ENCODE data around the gene GZMA.
A peak's percentile ranks its signal among the peaks of the same experiment; 100 is the strongest.
"Not testable (repeated sequence)": the region's sequence is repeated elsewhere in the genome, so short reads cannot be mapped to it uniquely, and the experiment has no call there.

The GZMA gene

DNA sequence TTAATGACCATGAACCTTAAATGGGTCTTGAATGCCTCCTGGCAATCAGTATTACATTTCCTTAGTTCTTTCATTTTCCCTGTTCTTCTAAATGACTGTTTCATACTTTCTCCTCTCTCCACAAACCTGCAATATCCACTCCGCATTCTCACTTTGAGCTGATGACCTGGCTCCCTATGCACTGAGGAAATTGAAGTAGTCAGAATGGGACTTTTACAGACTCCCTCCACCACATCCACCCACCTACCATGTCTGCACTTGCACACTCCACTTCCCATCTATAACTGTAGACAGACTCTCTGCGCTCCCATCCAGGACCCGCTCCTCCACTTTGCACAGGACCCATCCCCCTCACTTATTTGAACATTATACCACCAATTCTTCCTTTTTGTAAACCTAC lies 36.2 kb upstream of the GZMA start:
- no peak overlapping the region for H3K4me3 ChIP-seq (ENCODE audit: low read length)
- no peak for DNase-seq (ENCODE audit: low read depth)
- TF ChIP-seq, protein P1, sequence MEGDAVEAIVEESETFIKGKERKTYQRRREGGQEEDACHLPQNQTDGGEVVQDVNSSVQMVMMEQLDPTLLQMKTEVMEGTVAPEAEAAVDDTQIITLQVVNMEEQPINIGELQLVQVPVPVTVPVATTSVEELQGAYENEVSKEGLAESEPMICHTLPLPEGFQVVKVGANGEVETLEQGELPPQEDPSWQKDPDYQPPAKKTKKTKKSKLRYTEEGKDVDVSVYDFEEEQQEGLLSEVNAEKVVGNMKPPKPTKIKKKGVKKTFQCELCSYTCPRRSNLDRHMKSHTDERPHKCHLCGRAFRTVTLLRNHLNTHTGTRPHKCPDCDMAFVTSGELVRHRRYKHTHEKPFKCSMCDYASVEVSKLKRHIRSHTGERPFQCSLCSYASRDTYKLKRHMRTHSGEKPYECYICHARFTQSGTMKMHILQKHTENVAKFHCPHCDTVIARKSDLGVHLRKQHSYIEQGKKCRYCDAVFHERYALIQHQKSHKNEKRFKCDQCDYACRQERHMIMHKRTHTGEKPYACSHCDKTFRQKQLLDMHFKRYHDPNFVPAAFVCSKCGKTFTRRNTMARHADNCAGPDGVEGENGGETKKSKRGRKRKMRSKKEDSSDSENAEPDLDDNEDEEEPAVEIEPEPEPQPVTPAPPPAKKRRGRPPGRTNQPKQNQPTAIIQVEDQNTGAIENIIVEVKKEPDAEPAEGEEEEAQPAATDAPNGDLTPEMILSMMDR (IDR thresholded peaks at IDR 0.05; ENCODE audit: insufficient read depth, low read depth, low read length, missing control alignments), result no peak

DNA sequence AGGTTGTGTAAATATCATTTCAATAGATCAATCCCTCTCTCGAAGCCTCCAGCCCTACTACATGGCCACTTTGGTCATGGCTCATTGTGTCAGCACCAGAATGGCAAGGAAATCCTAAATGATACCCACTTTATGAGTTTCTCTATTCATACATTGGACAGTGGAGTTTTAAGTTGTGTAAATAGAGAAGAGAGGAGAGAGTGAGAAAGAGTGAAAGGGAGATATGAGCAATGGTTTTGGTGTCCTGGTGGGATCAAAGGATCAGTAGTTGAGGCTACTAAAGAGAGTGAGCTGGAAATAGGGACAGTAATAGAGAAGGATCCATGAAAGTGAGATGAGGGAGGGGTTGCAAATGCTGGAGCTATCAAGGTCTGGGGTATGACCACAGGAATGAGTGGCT lies 31.5 kb upstream of the GZMA start:
- H3K4me3 ChIP-seq (ENCODE audit: low read length), result no peak overlapping the region
- no peak for DNase-seq (ENCODE audit: low read depth)
- TF ChIP-seq, protein P1 (IDR thresholded peaks at IDR 0.05; ENCODE audit: insufficient read depth, low read depth, low read length, missing control alignments), result no peak

DNA sequence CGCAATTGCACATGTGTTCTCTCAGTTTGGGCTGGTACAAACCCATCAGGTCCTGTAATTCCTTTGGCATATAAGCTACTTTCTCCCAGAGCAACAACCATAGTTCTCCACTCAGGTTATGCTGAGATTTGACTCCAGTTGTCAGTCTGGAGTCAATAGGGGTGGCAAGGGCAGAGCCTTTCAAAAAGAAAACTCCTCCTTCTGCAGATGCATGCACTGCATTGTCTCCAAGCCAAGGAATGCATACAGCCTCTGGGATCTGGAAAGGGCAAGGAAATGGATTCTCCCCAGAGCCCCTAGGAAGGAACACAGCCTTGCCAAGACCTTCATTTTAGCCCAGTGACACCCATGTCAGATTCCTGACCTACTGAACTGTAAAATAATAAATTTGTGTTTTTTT lies 31.0 kb upstream of the GZMA start:
- no peak overlapping the region for H3K4me3 ChIP-seq (ENCODE audit: low read length)
- no peak for DNase-seq (ENCODE audit: low read depth)
- TF ChIP-seq, protein P1 (IDR thresholded peaks at IDR 0.05; ENCODE audit: insufficient read depth, low read depth, low read length, missing control alignments), result no peak

DNA sequence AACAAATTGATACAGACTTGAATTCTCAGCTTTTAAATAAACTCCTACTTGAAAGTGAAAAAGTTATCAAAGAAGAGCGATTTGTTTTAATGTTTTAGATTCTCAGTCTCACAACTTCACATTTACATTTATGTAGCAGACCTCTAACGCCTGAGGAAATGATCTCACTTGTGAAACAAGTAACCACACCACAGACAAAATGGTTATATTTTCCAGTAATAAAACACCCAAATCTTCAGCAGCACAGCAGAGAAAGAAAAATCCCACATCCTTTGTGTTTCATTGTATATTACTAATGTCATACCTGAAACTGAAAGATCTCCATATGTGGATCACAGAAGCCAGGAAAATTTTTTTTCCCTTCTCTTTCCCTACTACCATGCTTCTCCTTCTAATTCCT lies 29.8 kb upstream of the GZMA start:
- DNase-seq (ENCODE audit: low read depth), result no peak
- no peak overlapping the region for H3K4me3 ChIP-seq (ENCODE audit: low read length)
- TF ChIP-seq, protein P1 (IDR thresholded peaks at IDR 0.05; ENCODE audit: insufficient read depth, low read depth, low read length, missing control alignments), result no peak

DNA sequence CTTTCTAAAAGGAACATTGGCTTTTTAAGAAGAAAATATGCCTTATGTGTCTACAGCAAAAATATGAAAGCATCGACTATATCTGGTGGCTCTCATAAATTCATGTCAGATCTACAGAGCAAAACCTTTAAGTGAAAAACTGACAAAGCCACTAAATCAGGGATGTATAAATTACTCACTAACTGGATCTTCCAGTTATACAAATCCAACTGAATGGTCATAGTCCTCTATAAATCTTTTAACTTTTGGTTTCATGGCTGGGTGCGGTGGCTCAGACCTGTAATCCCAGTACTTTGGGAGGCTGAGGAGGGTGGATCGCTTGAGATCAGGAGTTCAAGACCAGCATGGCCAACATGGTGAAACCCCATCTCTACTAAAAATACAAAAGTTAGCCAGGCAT lies 29.2 kb upstream of the GZMA start:
- TF ChIP-seq, protein P1 (IDR thresholded peaks at IDR 0.05; ENCODE audit: insufficient read depth, low read depth, low read length, missing control alignments), result no peak
- peak; percentile 42 for DNase-seq (ENCODE audit: low read depth)
- no peak overlapping the region for H3K4me3 ChIP-seq (ENCODE audit: low read length)

DNA sequence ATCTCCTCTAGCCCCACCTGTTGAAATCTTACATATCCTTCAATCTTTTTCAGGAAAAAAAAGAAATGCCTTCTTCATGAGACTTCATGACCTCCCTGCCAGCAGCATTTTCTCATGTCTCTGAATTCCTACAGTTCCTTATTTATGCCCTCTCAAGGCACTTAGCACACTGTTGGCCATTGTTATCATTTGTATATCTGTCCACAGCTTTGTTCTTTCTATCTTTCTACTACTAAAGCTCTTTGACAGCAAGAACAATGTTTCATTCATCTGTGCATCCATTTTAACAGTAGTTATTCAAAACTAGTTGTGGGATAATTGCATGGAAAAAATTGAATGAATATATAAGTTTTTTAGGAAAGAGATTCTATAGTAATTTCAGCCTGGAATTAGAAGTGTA lies 20.9 kb upstream of the GZMA start:
- TF ChIP-seq, protein P1 (IDR thresholded peaks at IDR 0.05; ENCODE audit: insufficient read depth, low read depth, low read length, missing control alignments), result no peak
- no peak overlapping the region for H3K4me3 ChIP-seq (ENCODE audit: low read length)
- no peak for DNase-seq (ENCODE audit: low read depth)

DNA sequence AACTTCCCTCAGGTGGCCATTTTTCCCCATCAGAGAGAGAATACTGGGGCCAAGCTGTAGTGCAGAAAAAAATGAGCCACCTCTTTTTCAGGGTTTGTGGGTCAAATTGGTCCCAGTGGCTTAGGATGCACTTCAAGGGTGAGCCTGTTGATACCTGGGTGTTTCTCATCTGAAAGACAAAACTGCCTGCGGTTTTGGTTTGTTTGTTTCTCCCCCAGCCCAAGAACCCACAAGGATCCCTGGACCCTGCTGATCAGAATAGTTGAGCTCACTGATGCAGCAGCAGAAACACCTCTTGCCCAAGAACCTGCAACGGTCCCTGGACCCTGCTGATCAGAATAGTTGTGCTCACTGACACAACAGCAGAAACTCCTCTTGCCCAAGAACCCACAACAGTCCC lies 13.1 kb upstream of the GZMA start:
- not testable (repeated sequence) for H3K4me3 ChIP-seq (ENCODE audit: low read length)

DNA sequence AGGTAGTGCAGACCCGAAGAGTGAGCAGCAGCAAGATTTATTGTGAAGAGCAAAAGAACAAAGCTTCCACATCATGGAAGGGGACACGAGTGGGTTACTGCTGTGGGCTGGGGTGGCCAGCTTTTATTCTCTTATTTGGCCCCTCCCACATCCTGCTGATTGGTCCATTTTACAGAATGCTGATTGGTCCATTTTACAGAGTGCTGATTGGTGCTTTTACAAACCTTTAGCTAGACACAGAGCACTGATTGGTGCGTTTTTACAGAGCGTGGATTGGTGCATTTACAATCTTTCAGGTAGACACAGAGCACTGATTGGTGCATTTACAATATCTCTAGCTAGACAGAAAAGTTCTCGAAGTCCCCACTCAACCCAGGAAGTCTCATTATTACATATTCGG lies 11.4 kb upstream of the GZMA start:
- not testable (repeated sequence) for DNase-seq (ENCODE audit: low read depth); H3K4me3 ChIP-seq (ENCODE audit: low read length)

More for the DNA sequence above, 13.1 kb upstream of the GZMA start:
- not testable (repeated sequence) for DNase-seq (ENCODE audit: low read depth)

Data from epithelial cell of esophagus (primary cell).